Sigmoid colon (tissue), 4 donors: ENCODE data around the gene MRLN.

ENCODE experiments used
- CTCF ChIP-seq, 4 experiments: fragments of 450-650 bp in 3 of 4; fragments of 200-600 bp in 1 of 4; IDR thresholded peaks; one replicate each; pipeline ENCODE4 v1.5.1; 2016 to 2019; ENCODE audit warnings: antibody characterized with exemption in 4 of 4, mild to moderate bottlenecking in 3 of 4, moderate library complexity in 2 of 4
- POLR2A ChIP-seq, 2 donors: fragments of 450-650 bp; IDR thresholded peaks; one replicate each; pipeline ENCODE4 v1.6.1; 2016; ENCODE audit warnings: antibody characterized with exemption in 2 of 2, mild to moderate bottlenecking in 2 of 2, moderate library complexity in 2 of 2
- POLR2AphosphoS5 ChIP-seq, 4 donors: sonication (generic); formaldehyde crosslinking; IDR thresholded peaks; one replicate each; pipeline ENCODE4 v1.6.1; 2017; ENCODE audit warnings: antibody characterized with exemption in 4 of 4

GRCh38 chr10:59736749-59737148 lies 16.5 kb downstream of the MRLN start:
- TF ChIP-seq CTCF (IDR thresholded peaks at IDR 0.05), result no peak
- TF ChIP-seq POLR2A (IDR thresholded peaks at IDR 0.05), result no peak
- no peak for TF ChIP-seq POLR2AphosphoS5 (IDR thresholded peaks at IDR 0.05)
